ENCODE measurements around the gene PLSCR4.
"Not testable (repeated sequence)": the region's sequence is repeated elsewhere in the genome, so short reads cannot be mapped to it uniquely, and the experiment has no call there.

PLSCR4 gene

DNA sequence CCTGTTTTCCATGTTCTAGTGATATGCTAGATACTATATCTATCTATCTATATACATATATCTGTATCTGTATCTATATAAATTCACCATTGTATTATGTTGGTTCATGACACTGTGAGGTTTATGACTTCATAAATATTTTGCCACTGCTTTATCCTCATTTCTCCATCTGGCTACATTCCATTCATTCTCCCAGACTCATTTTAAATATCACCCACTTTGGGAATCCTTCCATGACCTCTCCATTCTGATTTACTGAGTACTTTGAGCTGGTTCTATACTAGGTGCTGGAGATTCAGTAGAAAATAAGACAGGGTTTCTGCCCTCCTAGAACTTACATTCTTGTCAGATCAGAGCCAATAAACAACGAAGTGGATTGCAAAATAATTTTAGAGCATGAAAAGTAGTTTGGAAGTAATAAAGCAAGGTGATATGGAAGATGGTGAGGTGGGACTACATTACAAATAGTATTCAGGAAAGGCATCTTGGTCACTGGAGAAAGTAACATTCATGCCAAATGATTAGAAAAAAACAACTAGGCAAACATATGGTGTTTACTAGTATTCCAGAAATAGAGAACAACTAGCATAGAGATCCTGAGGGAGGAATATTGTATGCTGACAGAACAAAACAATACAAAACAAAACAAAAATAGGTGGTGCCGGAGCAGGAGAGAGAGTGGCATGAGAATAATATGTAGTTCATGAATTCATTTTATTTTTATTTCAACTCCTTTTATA lies 11.6 kb upstream of the PLSCR4 start:
- Mint-ChIP-seq H3K27ac (no peak overlapping the region), H3K4me1 (ENCODE audit: low read depth) (no peaks in the 10 kb centered on the region), H3K4me3 (no peak overlapping the region), H3K9me3 (ENCODE audit: low read depth) (no peaks in the 10 kb centered on the region), H3K27me3 (peaks cover 18% of the 10 kb centered on the region), H3K36me3 (no peaks in the 10 kb centered on the region)

DNA sequence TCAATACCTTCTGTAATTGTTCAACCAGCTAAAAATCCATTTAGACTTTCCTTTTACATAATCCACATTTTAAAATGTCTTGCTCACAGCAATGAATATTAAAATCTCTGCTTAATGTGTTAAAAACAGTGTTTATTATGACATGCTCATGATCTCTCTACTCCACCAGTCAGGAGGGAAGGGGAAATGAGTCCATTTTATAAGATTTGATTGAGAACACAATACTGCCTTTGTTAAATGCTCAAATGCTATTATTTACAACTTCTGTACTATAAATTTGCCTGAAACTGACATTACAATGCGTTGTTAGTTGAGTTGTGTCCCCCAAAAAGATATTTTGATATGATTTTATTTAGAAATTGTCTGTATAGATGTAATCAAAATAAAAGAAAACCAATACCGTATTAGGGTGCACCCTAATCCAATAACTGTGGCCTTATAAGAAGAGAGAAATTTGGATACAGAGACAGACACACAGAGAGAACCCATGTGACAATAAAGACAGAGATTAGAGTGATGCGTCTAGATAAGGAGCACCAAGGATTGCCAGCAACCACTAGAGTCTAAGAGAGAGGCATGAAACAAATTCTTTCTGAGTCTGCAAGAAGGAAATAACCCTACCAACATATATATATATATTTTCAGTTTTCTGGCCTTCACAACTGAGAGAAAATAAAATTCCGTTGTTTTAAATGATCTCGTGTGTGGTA lies 9.1 kb upstream of the PLSCR4 start:
- Mint-ChIP-seq H3K4me3 (no peak overlapping the region), H3K4me1 (ENCODE audit: low read depth) (no peaks in the 10 kb centered on the region), H3K36me3 (no peaks in the 10 kb centered on the region), H3K27me3 (peaks cover 17% of the 10 kb centered on the region), H3K9me3 (ENCODE audit: low read depth) (no peaks in the 10 kb centered on the region), H3K27ac (no peak overlapping the region)

DNA sequence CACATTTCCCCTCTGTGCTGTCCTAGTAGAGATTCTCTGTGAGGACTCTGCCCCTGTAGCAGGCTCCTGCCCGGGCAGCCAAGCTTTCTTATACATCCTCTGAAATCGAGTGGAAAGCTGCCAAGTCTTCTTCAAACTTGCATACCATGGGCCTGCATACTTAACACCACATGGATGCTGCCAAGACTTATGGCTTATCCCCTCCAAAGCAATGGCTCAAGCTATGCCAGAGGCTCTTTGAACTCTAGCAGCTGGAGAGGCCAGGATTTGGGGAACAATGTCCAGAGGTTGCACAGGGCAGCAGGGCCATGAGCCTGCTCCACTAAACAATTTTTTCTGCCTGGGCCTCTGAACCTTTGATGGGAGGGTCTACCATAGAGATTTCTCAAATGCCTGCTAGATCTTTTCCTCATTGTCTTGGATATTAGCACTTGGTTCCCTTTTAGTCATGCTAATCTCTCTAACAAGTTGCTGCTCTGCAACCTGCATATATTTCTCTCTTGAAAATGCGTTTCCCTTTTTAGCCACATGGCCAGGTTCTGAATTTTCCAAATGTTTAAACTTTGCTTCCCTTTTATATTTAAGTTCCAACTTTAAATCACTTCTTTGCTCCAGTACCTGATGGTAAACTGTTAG lies 6.1 kb upstream of the PLSCR4 start:
- H3K36me3 Mint-ChIP-seq: no peaks in the 10 kb centered on the region
- H3K27ac Mint-ChIP-seq: no peak overlapping the region
- no peak overlapping the region for H3K4me3 Mint-ChIP-seq
- no peaks in the 10 kb centered on the region for H3K4me1 Mint-ChIP-seq (ENCODE audit: low read depth)
- peaks cover 4% of the 10 kb centered on the region for H3K9me3 Mint-ChIP-seq (ENCODE audit: low read depth)
- peaks cover 30% of the 10 kb centered on the region for H3K27me3 Mint-ChIP-seq

GRCh38 chr3:146252445-146252844 lies 1.5 kb upstream of the PLSCR4 start:
- H3K36me3 Mint-ChIP-seq; H3K4me3 Mint-ChIP-seq; H3K4me1 Mint-ChIP-seq (ENCODE audit: low read depth); H3K27ac Mint-ChIP-seq; H3K9me3 Mint-ChIP-seq (ENCODE audit: low read depth): not testable (repeated sequence)
- peaks cover 28% of the 10 kb centered on the region for H3K27me3 Mint-ChIP-seq

GRCh38 chr3:146249921-146250320 lies 984 bp downstream of the PLSCR4 start:
- peak overlapping the region; percentile 84 for H3K4me3 Mint-ChIP-seq
- H3K9me3 Mint-ChIP-seq (ENCODE audit: low read depth): peaks cover 4% of the 10 kb centered on the region
- H3K4me1 Mint-ChIP-seq (ENCODE audit: low read depth): peaks cover 9% of the 10 kb centered on the region
- H3K27ac Mint-ChIP-seq: no peak overlapping the region
- peaks cover 30% of the 10 kb centered on the region for H3K27me3 Mint-ChIP-seq
- H3K36me3 Mint-ChIP-seq: no peaks in the 10 kb centered on the region

- no peaks in the 10 kb centered on the region for H3K9me3 Mint-ChIP-seq (ENCODE audit: low read depth)
- peaks cover 9% of the 10 kb centered on the region for H3K4me1 Mint-ChIP-seq (ENCODE audit: low read depth)
- H3K4me3 Mint-ChIP-seq: no peak overlapping the region
- no peaks in the 10 kb centered on the region for H3K36me3 Mint-ChIP-seq
- no peak overlapping the region for H3K27ac Mint-ChIP-seq
- peaks cover 24% of the 10 kb centered on the region for H3K27me3 Mint-ChIP-seq
Observed at GRCh38 chr3:146247911-146248310, 3.0 kb downstream of the PLSCR4 start.

- Mint-ChIP-seq H3K9me3 (ENCODE audit: low read depth) (no peaks in the 10 kb centered on the region), H3K27me3 (peaks cover 11% of the 10 kb centered on the region), H3K36me3 (no peaks in the 10 kb centered on the region), H3K27ac (no peak overlapping the region), H3K4me1 (ENCODE audit: low read depth) (peaks cover 7% of the 10 kb centered on the region), H3K4me3 (no peak overlapping the region)
Observed at GRCh38 chr3:146246526-146246925, 4.4 kb downstream of the PLSCR4 start.

- no peak overlapping the region for H3K4me3 Mint-ChIP-seq
- H3K36me3 Mint-ChIP-seq: no peaks in the 10 kb centered on the region
- no peak overlapping the region for H3K27ac Mint-ChIP-seq
- no peaks in the 10 kb centered on the region for H3K9me3 Mint-ChIP-seq (ENCODE audit: low read depth)
- no peaks in the 10 kb centered on the region for H3K4me1 Mint-ChIP-seq (ENCODE audit: low read depth)
- H3K27me3 Mint-ChIP-seq: peaks cover 4% of the 10 kb centered on the region
Observed at GRCh38 chr3:146243559-146243958, 7.3 kb downstream of the PLSCR4 start.

DNA sequence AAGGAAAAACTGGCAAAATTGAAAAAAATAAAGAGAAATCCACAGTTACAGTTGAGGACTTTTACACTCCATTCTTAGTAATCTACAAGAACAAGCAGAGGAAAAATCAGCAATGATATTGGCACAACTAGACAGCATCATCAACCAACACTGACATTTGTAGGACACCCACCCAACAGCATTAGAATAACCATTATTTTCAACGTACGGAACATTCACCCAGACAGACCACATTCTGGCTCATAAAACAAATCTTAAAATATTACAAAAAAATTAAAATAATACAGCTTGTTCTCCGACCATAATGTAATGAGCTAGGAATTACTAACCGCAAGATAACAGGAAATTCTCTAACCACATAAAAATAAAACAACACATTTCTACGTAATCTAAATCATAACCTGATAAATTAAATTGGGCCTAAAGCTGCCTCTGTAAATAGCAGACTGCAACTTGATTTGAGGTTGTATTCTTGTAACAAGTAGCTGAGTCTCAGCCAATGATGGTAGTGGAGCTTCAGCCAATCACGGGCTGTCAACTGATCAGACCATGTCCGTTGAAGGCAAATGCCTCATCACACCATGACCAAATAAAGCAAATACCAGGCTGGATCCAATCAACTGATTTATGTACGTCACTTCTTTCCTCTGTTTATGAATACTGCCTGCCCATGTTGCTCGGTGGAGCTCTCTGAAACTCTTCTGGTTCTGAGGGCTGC lies 9.2 kb downstream of the PLSCR4 start:
- Mint-ChIP-seq H3K9me3 (ENCODE audit: low read depth) (peaks cover 5% of the 10 kb centered on the region), H3K36me3 (peaks cover 5% of the 10 kb centered on the region), H3K27ac (no peak overlapping the region), H3K4me3 (no peak overlapping the region), H3K27me3 (peaks cover 9% of the 10 kb centered on the region), H3K4me1 (ENCODE audit: low read depth) (no peaks in the 10 kb centered on the region)

DNA sequence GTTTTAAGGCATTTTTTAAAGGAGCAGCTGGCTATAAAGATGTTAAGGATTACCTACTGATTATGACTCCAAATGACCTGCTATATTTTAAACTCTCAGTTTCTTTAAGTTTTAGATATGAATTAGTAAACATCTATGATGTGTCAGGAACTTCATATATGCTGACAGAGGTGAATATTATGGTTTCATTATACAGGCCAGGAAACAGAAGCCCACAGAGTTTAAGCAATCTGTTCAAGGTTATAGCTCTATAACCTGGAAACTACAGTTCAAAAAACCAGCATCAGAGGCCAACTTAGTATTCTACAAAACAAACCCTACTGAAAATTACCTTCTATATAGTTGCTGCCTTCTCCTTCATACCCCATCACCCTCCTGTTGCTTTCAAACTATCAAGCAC lies 17.4 kb downstream of the PLSCR4 start:
- H3K36me3 Mint-ChIP-seq: peaks cover 10% of the 10 kb centered on the region
- H3K27me3 Mint-ChIP-seq: peaks cover 7% of the 10 kb centered on the region
- no peaks in the 10 kb centered on the region for H3K4me1 Mint-ChIP-seq (ENCODE audit: low read depth)
- no peak overlapping the region for H3K4me3 Mint-ChIP-seq
- H3K27ac Mint-ChIP-seq: no peak overlapping the region
- H3K9me3 Mint-ChIP-seq (ENCODE audit: low read depth): peaks cover 26% of the 10 kb centered on the region

DNA sequence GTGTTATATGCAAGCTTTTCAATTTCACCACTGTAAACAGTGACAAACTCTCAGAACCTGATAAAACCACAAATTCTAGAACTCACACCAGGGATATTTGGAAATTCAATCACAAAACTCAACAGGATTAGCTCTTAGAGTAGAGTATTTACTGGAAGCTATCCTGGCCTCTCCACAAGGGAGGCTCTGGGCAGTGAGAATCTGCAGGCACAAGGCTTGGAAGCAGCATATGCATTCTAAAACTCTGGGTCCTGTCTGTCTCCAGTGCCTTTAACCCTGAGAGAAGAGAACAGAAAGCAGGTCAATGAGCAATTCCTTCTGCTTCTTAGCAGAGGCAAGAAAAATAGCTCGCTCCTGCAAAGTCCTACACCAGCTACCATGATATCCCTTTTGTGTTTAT lies 23.4 kb downstream of the PLSCR4 start:
- H3K36me3 Mint-ChIP-seq: no peaks in the 10 kb centered on the region
- no peaks in the 10 kb centered on the region for H3K27me3 Mint-ChIP-seq
- no peak overlapping the region for H3K27ac Mint-ChIP-seq
- H3K4me3 Mint-ChIP-seq: no peak overlapping the region
- H3K9me3 Mint-ChIP-seq (ENCODE audit: low read depth): no peaks in the 10 kb centered on the region
- no peaks in the 10 kb centered on the region for H3K4me1 Mint-ChIP-seq (ENCODE audit: low read depth)

DNA sequence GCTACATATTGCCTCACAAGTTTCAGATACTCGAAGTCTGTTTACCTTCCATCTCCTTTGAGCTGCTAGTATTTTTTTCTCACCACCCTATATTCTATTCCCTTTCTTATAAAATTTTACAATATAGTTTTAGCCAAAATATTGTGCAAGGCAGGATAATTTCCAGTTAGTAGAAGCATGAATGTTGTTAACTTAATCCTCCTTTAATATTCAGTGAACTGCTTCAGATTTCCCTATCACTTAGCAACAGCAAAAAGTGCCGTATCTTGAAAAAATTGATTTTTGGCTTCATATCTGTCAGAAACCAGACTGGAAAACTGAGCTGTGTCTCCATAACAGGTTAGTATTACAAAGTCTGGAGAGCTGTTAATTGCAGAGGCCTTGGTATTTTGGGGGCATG lies 24.0 kb downstream of the PLSCR4 start:
- H3K9me3 Mint-ChIP-seq (ENCODE audit: low read depth): no peaks in the 10 kb centered on the region
- no peaks in the 10 kb centered on the region for H3K27me3 Mint-ChIP-seq

GRCh38 chr3:146225458-146225857 lies 25.4 kb downstream of the PLSCR4 start:
- not testable (repeated sequence) for H3K36me3 Mint-ChIP-seq; H3K4me1 Mint-ChIP-seq (ENCODE audit: low read depth); H3K4me3 Mint-ChIP-seq; H3K27me3 Mint-ChIP-seq; H3K27ac Mint-ChIP-seq; H3K9me3 Mint-ChIP-seq (ENCODE audit: low read depth)

More for the DNA sequence above, 24.0 kb downstream of the PLSCR4 start:
- Mint-ChIP-seq H3K4me3 (no peak overlapping the region), H3K4me1 (ENCODE audit: low read depth) (no peaks in the 10 kb centered on the region), H3K36me3 (no peaks in the 10 kb centered on the region), H3K27ac (no peak overlapping the region)

GRCh38 chr3:146223401-146224373 lies 27.2 kb downstream of the PLSCR4 start:
- H3K36me3 Mint-ChIP-seq: no peaks in the 10 kb centered on the region
- no peaks in the 10 kb centered on the region for H3K9me3 Mint-ChIP-seq (ENCODE audit: low read depth)

More at GRCh38 chr3:146223401-146224373, 27.2 kb downstream of the PLSCR4 start:
- H3K27me3 Mint-ChIP-seq: peaks cover 1% of the 10 kb centered on the region
- no peak overlapping the region for H3K4me3 Mint-ChIP-seq
- H3K27ac Mint-ChIP-seq: no peak overlapping the region
- H3K4me1 Mint-ChIP-seq (ENCODE audit: low read depth): no peaks in the 10 kb centered on the region

Measured in activated naive CD8-positive, alpha-beta T cell (primary cell).